GM18511 (cell line): Measurements from ENCODE around the gene CCN2.

Experiments used
- ATAC-seq: cut with Tn5 transposase; IDR thresholded peaks from one replicate; pipeline ENCODE4 v1.9.1; 2021; ENCODE audit warnings: mild to moderate bottlenecking, moderate library complexity; ENCODE audit not compliant: unreplicated experiment

CCN2 gene, protein sequence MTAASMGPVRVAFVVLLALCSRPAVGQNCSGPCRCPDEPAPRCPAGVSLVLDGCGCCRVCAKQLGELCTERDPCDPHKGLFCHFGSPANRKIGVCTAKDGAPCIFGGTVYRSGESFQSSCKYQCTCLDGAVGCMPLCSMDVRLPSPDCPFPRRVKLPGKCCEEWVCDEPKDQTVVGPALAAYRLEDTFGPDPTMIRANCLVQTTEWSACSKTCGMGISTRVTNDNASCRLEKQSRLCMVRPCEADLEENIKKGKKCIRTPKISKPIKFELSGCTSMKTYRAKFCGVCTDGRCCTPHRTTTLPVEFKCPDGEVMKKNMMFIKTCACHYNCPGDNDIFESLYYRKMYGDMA

DNA sequence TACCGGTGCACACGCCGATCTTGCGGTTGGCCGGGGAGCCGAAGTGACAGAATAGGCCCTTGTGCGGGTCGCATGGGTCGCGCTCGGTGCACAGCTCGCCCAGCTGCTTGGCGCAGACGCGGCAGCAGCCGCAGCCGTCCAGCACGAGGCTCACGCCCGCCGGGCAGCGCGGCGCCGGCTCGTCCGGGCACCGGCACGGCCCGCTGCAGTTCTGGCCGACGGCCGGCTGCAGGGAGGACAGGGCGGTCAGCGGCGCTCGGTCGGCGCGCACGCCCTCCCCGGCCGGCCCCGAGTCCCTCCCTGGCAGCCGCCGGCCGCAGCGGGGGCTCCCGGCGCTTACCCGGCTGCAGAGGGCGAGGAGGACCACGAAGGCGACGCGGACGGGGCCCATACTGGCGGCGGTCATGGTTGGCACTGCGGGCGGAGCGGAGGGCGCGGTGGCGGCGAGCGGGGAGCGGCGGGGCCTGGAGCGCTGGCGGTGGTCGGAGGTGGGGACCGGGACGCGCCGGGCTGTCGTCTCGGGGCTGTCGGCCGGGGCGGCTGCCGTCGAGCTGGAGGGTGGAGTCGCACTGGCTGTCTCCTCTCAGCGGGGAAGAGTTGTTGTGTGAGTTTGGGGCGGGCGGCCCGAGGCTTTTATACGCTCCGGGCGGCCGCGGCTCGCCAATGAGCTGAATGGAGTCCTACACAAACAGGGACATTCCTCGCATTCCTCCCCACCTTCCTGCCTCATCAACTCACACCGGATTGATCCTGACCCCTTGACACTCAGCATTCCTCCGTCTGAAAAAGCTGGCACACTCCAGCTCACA is at the start of gene CCN2:
TSS of gene CCN2 (minus strand) at position 606 of the 809 bp plus-strand sequence. CDS start at position 406, 200 bp downstream.
- ATAC-seq: peak; percentile 46

- ATAC-seq: no peak
Measured at GRCh38 chr6:132000296-132000695, 49.1 kb upstream of the CCN2 start.

GRCh38 chr6:131999545-132000146 is 48.5 kb upstream of the CCN2 start:
- no peak for ATAC-seq

GRCh38 chr6:131998255-131998982 is 47.2 kb upstream of the CCN2 start:
- ATAC-seq: no peak

GRCh38 chr6:131997429-131998153 is 46.4 kb upstream of the CCN2 start:
- ATAC-seq: no peak

DNA sequence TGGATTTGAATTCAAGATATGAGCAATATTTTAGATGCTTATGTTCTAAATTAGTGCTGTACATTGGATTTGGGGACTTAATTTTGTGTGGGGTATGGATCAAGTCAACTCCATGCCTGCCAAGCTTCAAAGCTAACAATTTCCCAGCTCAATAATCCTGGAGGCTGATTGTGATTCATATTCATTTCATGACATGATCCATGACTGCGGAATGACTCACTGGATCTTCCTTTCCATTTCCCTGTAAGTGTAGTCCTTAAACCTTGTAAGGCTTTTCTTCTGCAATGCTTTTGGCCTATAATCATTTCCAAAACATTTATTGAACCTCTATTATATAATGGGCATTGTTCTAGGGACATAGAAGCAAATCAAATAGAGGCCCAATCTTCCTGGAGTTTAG is 44.7 kb upstream of the CCN2 start:
- ATAC-seq: no peak

GRCh38 chr6:131992557-131992956 is 41.4 kb upstream of the CCN2 start:
- no peak for ATAC-seq

- ATAC-seq: no peak
Measured at GRCh38 chr6:131989036-131989435, 37.9 kb upstream of the CCN2 start.

DNA sequence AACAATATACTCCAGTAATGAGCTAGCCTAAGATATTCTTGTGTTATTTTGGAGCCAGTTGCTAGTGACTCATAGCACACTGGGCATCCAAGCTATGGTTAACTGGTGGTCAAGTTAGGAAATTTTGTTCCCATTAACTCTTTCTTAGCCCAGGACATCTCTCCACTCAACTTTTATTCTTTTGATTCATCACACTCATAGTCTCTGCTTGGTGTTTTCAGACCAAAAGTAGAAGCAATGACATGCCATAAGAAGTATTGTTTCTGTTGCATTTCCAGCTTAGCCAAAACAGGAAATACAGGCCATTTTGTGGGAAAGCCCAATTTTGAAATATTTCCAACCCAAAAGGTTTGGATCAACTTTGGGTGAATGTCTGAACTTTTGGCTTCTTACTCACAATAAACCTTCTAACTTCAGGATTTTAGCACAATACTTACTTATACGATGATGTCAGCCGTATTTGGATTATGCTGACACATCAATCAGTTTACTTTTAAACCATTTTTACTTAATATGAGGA is 31.6 kb upstream of the CCN2 start:
- no peak for ATAC-seq

DNA sequence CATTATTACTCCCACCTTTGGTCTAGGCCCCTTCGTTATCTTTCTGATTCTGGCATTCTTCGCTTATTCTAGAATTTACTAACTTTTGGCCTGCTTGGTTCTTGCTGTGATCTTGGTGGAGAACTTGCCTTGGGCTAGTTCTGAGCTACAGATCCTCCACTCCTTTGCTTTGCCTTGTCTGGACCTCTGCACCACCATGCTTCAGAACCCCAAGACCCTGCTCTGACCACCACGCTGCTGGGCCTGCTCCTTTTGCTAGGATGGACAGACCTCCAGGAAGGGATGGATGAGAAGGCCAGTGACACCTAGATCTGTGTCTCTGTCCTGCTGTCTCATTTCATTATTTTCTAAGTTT is 30.4 kb upstream of the CCN2 start:
- no peak for ATAC-seq

- ATAC-seq: no peak
Measured at GRCh38 chr6:131980791-131981623, 29.8 kb upstream of the CCN2 start.

GRCh38 chr6:131980338-131980790 is 29.2 kb upstream of the CCN2 start:
- no peak for ATAC-seq

DNA sequence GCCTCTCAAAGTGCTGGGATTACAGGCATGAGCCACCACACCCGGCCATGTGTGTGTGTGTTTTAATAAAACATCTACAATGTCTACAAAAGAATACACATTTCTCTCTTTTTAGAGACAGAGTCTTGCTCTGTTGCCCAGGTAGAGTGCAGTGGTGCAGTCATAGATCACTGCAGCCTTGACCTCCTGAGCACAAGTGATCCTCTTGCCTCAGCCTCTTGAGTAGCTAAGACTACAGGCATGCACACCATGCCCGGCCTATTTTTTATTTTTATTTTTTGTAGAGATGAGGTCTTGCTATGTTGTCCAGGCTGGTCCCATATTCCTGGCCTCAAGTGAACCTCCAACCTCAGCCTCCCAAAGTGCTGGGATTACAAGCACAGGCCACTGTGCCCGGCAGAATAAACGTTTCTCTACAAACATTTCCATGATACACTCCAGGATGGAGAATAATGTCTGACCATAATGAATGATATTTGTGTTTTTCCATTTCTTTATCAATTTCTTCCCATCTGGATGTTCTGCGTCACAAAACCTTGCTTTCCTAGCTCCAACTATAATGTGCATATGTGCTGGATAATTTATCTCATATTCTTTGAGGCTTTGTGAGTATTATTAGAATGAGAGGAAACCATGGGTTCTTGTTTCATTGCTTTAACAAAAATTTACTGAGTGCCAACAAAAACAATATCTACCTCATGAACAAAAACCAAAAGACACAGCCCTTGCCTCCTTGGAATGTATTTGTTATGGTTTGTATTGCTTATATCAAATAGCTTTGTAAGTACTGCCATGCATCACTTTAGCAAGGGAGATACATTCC is 28.6 kb upstream of the CCN2 start:
- ATAC-seq: no peak

GRCh38 chr6:131978522-131978921 is 27.4 kb upstream of the CCN2 start:
- ATAC-seq: no peak

GRCh38 chr6:131976545-131977061 is 25.4 kb upstream of the CCN2 start:
- ATAC-seq: no peak

DNA sequence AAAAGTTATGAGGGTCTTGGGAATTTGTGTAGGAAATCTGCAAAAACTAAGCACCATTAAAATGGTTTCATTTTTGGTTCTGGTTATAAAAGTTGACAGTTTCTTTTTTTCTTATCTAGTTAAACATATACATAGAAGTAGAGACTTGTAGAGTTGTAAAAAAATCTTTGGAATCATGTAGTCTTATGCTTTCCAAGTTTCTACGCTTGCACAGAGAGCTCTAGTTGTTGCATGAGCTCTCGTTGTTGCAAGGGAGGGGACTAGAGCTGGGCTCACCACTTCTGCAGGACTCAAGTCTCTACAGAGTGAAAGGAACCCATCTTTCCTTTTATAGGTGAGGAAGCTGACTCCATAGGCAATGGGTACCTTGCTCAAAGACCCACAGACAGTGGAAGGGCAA is 21.6 kb upstream of the CCN2 start:
- no peak for ATAC-seq

DNA sequence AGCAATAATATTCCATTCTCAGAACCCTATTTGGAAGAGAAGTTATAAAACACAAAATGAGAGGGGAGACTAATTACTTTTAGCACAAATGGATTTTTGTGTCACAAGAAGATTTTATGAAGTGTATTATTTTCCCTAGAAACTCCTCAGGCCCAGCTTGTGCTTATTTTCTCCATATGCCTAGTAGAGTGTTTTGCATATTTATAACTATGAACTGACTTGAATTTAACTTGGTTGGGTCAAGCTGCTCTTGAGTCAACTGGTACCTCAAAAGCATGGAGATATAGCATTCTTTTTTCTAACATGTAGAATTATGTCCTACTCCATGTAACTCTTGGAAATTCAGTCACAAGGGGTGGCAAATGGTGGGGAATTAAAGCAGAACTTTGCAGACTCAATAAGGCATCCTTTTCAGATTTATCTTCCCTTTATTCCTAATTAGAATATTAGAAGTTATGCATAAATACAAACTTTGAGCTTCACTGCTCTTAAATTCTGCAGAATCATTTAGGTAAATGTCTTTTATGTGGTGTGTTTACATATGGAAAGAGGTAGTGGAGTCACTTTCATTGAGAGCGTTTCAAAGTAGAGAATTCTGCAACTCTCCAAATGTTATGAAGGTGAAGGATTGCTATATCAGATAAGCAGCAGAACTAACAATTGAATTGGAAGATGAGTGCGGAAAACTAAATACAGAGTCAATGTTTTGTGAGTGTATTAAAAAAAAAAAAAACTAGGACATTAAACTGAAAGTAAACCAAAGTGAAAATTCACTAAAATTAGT is 19.1 kb upstream of the CCN2 start:
- ATAC-seq: no peak
